Pancreas (tissue), 10 donors: ENCODE measurements around the gene SLC39A11. TPM values are rescaled to one million over a fixed set of nuclear protein-coding genes. Genes with fewer than 3 reads are reported as not detected.

Source experiments
- ATAC-seq, 4 donors: fragments of 200-7000 bp; cut with Tn5 transposase; one replicate each; pipeline versions ENCODE4 v1.8.0 to v1.9.1; 2020; ENCODE audit warnings: mild to moderate bottlenecking in 4 of 4, moderate library complexity in 4 of 4
- DNase-seq, 6 donors: peaks; one replicate each; pipeline ENCODE4 v3.0.0-alpha.2; 2020
- FAIRE-seq: peaks from 2 replicates; lab custom pipeline; 2012; peaks lifted over from hg19 to GRCh38; lab: Jason Lieb, UNC
- H3K27ac ChIP-seq, 4 donors: fragments of 200-600 bp; sonication (generic); 1 replicate in 3 of 4; 2 replicates in 1 of 4; pipeline versions ENCODE4 v1.5.0 to v1.8.0; 2020
- H3K27me3 ChIP-seq, 4 donors: fragments of 200-600 bp; one replicate each; pipeline ENCODE4 v1.8.0; 2021
- H3K36me3 ChIP-seq, 3 donors: fragments of 200-600 bp; sonication (generic) in 1 of 3; one replicate each; pipeline versions ENCODE4 v1.5.0 to v1.8.0; 2020 to 2021
- H3K4me1 ChIP-seq, 3 donors: fragments of 200-600 bp; one replicate each; pipeline ENCODE4 v1.8.0; 2021
- H3K4me3 ChIP-seq, 4 donors: fragments of 200-600 bp; sonication (generic) in 2 of 4; one replicate each; pipeline versions ENCODE4 v1.5.0 to v1.8.0; 2020 to 2021
- H3K9me3 ChIP-seq, 4 donors: fragments of 200-600 bp; one replicate each; pipeline ENCODE4 v1.8.0; 2021
- WGBS, 2 donors: extraction: QIAGEN DNeasy Blood & Tissue Kit; methylation state at CpG; one replicate each; pipeline ENCODE4 v1.1.7; 2013; 5-methylcytosine and 5-hydroxymethylcytosine counted together
- intact Hi-C, 3 donors: fragments of 100-400 bp; cut with DNase I; formaldehyde crosslinking; loops; one replicate each; pipeline versions ENCODE4 v1.11.1 to v1.14.2; 2022
- polyA plus RNA-seq, 2 donors: library from polyadenylated mRNA; stranded (reverse); fragments of 200-250 nt; gene quantifications; one replicate each; pipeline ENCODE4 v1.2.3, GENCODE V29; 2013
- total RNA-seq, 6 donors: library from RNA; stranded (reverse); fragmentation: NEBNext Ultra II Directional in 4 of 6; extraction: Animal tissue kit (Norgen Biotek cat#: 25700) in 4 of 6; gene quantifications; one replicate each; pipeline versions ENCODE4 v1.2.1 to v1.2.4, GENCODE V29; 2021 to 2023
- TF ChIP-seq, protein P1 (sequence below), 4 donors: fragments of 200-600 bp; sonication (generic) in 3 of 4; IDR thresholded peaks; one replicate each; pipeline versions ENCODE4 v1.5.0 to v1.8.0; 2021; ENCODE audit warnings: antibody characterized with exemption in 4 of 4
- donor health status: healthy with polysubstance abuse.
- donor health status: DM: no; HTN: no; CAD: no; lungs with moderate emphysema.
- donor health status: DM: no; HTN: no; CAD: no.
- donor health status: control.
- donor health status: control.
- donor health status: Bipolar disorder and iron deficiency.
- donor health status: DM: yes; HTN: yes; CAD: no.
- donor health status: DM: no; HTN: no; CAD: no.
- donor health status: DM: no; HTN: no; CAD: no.
- donor health status: DM: yes; HTN: yes; CAD: no.

SLC39A11 gene
- total and polyA plus RNA-seq, 8 donors, result 7.9 to 32.9 (median 19.9) TPM

DNA sequence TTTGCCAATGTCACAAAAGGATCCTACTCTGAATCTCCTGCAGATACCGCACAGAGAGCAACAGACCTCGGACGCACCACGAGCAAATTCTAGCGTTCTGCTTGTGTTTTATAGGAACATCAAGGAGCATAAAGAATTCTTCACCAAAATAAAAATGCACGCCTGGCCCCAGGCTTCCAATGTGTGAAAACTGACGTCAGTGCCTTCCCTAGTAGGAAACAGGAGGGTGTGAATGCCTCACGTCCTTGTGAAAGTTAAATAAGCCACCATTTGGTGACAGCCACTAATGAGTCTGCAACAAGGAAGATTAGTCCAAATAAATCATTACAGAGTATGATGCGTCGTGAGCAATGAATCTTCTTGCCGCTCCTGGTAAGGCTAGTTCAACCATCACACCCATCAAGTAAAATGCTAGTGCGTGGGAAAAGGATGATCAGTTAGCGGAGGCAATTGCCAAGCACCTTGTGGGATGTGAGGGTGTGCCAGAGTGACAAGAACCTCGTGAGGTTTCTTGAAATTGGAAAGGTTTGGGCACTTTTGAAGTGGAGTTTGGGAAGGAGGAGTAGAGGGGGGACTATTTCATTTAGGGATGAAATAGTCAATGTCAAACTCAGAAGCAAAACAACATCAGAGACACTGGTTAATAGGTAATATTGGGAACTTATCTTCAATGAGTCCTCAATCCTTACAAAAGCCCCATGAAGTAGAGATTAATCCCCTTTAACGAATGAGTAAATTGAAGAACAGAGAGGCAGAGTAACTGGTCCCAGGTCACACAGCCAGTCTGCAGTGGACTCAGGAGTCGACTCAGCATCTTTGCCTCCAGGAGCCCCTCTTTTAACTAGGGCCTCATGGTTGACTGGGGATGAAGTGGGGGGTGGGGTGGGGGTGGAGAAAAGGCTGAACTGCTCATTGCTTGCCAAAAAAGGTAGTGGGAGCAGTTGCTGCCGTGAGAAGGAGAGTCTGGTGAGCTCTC is 238.8 kb downstream of the SLC39A11 start:
- no peak for ATAC-seq
- H3K27me3 ChIP-seq, result no peaks in the 10 kb centered on the region
- TF ChIP-seq, protein P1, sequence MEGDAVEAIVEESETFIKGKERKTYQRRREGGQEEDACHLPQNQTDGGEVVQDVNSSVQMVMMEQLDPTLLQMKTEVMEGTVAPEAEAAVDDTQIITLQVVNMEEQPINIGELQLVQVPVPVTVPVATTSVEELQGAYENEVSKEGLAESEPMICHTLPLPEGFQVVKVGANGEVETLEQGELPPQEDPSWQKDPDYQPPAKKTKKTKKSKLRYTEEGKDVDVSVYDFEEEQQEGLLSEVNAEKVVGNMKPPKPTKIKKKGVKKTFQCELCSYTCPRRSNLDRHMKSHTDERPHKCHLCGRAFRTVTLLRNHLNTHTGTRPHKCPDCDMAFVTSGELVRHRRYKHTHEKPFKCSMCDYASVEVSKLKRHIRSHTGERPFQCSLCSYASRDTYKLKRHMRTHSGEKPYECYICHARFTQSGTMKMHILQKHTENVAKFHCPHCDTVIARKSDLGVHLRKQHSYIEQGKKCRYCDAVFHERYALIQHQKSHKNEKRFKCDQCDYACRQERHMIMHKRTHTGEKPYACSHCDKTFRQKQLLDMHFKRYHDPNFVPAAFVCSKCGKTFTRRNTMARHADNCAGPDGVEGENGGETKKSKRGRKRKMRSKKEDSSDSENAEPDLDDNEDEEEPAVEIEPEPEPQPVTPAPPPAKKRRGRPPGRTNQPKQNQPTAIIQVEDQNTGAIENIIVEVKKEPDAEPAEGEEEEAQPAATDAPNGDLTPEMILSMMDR (IDR thresholded peaks at IDR 0.05), result no peak
- no peak overlapping the region for H3K27ac ChIP-seq
- H3K36me3 ChIP-seq, result no peaks in the 10 kb centered on the region
- no peaks in the 10 kb centered on the region for H3K9me3 ChIP-seq
- H3K4me1 ChIP-seq, result no peaks in the 10 kb centered on the region
- DNase-seq, result no peak
- 79 to 82% methylated on average over 17 of the region's 17 CpGs for WGBS, 2 donors
- intact Hi-C loops, result no loop called here
- no peak overlapping the region for H3K4me3 ChIP-seq
- FAIRE-seq, result no peak

- Histone ChIP-seq H3K36me3 (no peaks in the 10 kb centered on the region), H3K9me3 (no peaks in the 10 kb centered on the region), H3K4me1 (no peaks in the 10 kb centered on the region), H3K27me3 (no peaks in the 10 kb centered on the region), H3K27ac (no peak overlapping the region), H3K4me3 (no peak overlapping the region)
- intact Hi-C loops, result no loop called here
- DNase-seq (no peak), ATAC-seq (no peak), FAIRE-seq (no peak)
- WGBS, 2 donors, result 79 to 90% methylated on average over 5 of the region's 5 CpGs
- TF ChIP-seq, protein P1 (IDR thresholded peaks at IDR 0.05), result no peak
Measured at GRCh38 chr17:72852277-72852938, 240.1 kb downstream of the SLC39A11 start.

DNA sequence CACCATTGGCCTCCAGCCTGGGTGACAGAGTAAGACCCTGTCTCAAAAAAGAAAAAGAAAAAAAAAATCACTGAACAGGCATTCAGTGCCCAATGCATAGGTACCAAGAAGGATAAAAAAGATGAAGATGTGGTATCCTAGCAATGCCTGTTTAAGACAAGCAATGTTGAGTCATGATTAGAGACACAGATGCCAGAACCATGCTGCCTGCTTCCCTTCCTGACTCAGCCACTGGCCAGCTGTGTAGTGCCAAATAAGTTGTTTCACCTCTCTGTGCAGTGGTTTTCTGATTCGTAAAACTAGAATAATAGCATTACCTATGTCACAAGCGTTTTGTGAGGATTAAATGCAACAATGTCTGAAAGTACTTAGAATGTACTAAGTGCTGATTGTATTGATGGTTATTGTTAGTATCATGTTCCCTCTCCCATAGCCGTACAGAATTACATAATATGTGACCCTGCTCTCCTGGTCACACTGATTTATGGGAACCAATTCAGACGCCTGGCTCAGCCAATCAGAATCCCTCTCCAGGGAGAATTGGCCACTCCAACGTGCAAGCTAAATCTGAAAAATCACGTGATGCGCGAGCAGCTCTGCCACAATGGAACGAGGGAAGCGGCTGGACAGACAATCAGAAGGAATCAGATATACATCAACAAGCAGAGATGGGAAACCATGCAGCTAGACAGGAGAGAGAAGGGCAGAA is 241.9 kb downstream of the SLC39A11 start:
- Histone ChIP-seq H3K27me3 (no peaks in the 10 kb centered on the region), H3K9me3 (no peaks in the 10 kb centered on the region), H3K36me3 (no peaks in the 10 kb centered on the region), H3K27ac (no peak overlapping the region), H3K4me1 (no peaks in the 10 kb centered on the region), H3K4me3 (no peak overlapping the region)
- DNase-seq, result no peak
- no peak for FAIRE-seq
- ATAC-seq, result no peak
- TF ChIP-seq, protein P1 (IDR thresholded peaks at IDR 0.05), result no peak
- intact Hi-C loops, result no loop called here
- 91 to 92% methylated on average over 10 of the region's 10 CpGs for WGBS, 2 donors

GRCh38 chr17:72846399-72846798 is 246.1 kb downstream of the SLC39A11 start:
- DNase-seq, result no peak
- no peaks in the 10 kb centered on the region for H3K9me3 ChIP-seq
- no peaks in the 10 kb centered on the region for H3K36me3 ChIP-seq
- no peaks in the 10 kb centered on the region for H3K27me3 ChIP-seq
- no peaks in the 10 kb centered on the region for H3K4me1 ChIP-seq
- 97 to 98% methylated on average over 1 of the region's 1 CpG for WGBS, 2 donors
- no peak overlapping the region for H3K27ac ChIP-seq
- intact Hi-C loops, result no loop called here
- no peak overlapping the region for H3K4me3 ChIP-seq
- TF ChIP-seq, protein P1 (IDR thresholded peaks at IDR 0.05), result no peak
- no peak for ATAC-seq
- no peak for FAIRE-seq
